Neural progenitor cell (in vitro differentiated cells): Measurements from ENCODE around the gene KIF3B. TPM values are rescaled to one million over a fixed set of nuclear protein-coding genes. Genes with fewer than 3 reads are reported as not detected.

ENCODE experiments used
- DNase-seq: peaks from one replicate; pipeline ENCODE4 v3.0.0-alpha.2; 2016; ENCODE audit warnings: low spot score
- H2AFZ ChIP-seq: fragments of 200-600 bp; sonication (generic); replicated peaks from 2 replicates; pipeline ENCODE4 v1.6.1; 2016; ENCODE audit warnings: antibody characterized with exemption
- H3F3A ChIP-seq: fragments of 200-600 bp; sonication (generic); 2 replicates; pipeline ENCODE4 v1.6.1; 2016; ENCODE audit warnings: antibody characterized with exemption, low read depth
- H3K27ac ChIP-seq: fragments of 200-600 bp; sonication (generic); 2 replicates; pipeline ENCODE4 v1.5.1; 2016; ENCODE audit warnings: mild to moderate bottlenecking
- H3K27me3 ChIP-seq: fragments of 200-600 bp; sonication (generic); 2 replicates; pipeline ENCODE4 v1.6.1; 2016; ENCODE audit warnings: mild to moderate bottlenecking, moderate library complexity
- H3K36me3 ChIP-seq: fragments of 200-600 bp; sonication (generic); 2 replicates; pipeline ENCODE4 v1.5.1; 2016
- H3K4me1 ChIP-seq: fragments of 200-600 bp; sonication (generic); 2 replicates; pipeline ENCODE4 v1.6.1; 2016; ENCODE audit warnings: mixed run types
- H3K4me2 ChIP-seq: fragments of 200-600 bp; sonication (generic); 2 replicates; pipeline ENCODE4 v1.6.1; 2016
- H3K4me3 ChIP-seq: fragments of 200-600 bp; sonication (generic); 2 replicates; pipeline ENCODE4 v1.5.1; 2016
- H3K79me2 ChIP-seq: fragments of 200-600 bp; sonication (generic); 2 replicates; pipeline ENCODE4 v1.6.1; 2016; ENCODE audit warnings: low read depth
- H3K9ac ChIP-seq: fragments of 200-600 bp; sonication (generic); 2 replicates; pipeline ENCODE4 v1.6.1; 2016
- H3K9me3 ChIP-seq: fragments of 200-600 bp; sonication (generic); 2 replicates; pipeline ENCODE4 v1.5.1; 2016; ENCODE audit warnings: low read depth
- H4K20me1 ChIP-seq: fragments of 200-600 bp; sonication (generic); 2 replicates; pipeline ENCODE4 v1.6.1; 2016; ENCODE audit warnings: low read depth
- H3K27ac Mint-ChIP-seq: 3 replicates; pipeline ENCODE4 v1.8.0; 2021; ENCODE audit warnings: mixed read lengths
- H3K27me3 Mint-ChIP-seq: 2 replicates; pipeline ENCODE4 v1.8.0; 2022; ENCODE audit warnings: low read depth, mild to moderate bottlenecking, inconsistent platforms, moderate library complexity, mixed read lengths; ENCODE audit not compliant: insufficient read depth
- H3K36me3 Mint-ChIP-seq: 3 replicates; pipeline ENCODE4 v1.8.0; 2021; ENCODE audit warnings: mixed read lengths
- H3K4me1 Mint-ChIP-seq: 3 replicates; pipeline ENCODE4 v1.8.0; 2021; ENCODE audit warnings: mixed read lengths
- H3K4me3 Mint-ChIP-seq: 3 replicates; pipeline ENCODE4 v1.8.0; 2021; ENCODE audit warnings: mild to moderate bottlenecking, moderate library complexity, mixed read lengths
- H3K9me3 Mint-ChIP-seq: 3 replicates; pipeline ENCODE4 v1.8.0; 2020; ENCODE audit warnings: mixed read lengths
- CTCF ChIP-seq: fragments of 200-600 bp; sonication (generic); IDR thresholded peaks from 2 replicates; pipeline ENCODE4 v1.5.1; 2017; ENCODE audit warnings: antibody characterized with exemption, mild to moderate bottlenecking
- EZH2 ChIP-seq: fragments of 200-600 bp; sonication (generic); IDR thresholded peaks from 2 replicates; pipeline ENCODE4 v1.6.1; 2017; ENCODE audit warnings: antibody characterized with exemption, mild to moderate bottlenecking, moderate library complexity
- EZH2phosphoT487 ChIP-seq: fragments of 200-600 bp; sonication (generic); IDR thresholded peaks from 2 replicates; pipeline ENCODE4 v1.6.1; 2017; ENCODE audit warnings: antibody characterized with exemption
- total RNA-seq: library from RNA; depleted of rRNA; stranded (reverse); fragments of >200 nt; gene quantifications from 2 replicates; pipeline ENCODE4 v1.2.3, GENCODE V29; 2015; ENCODE audit warnings: low replicate concordance

KIF3B gene
- total RNA-seq, 1 donor from 2014 or later = 16.8 TPM

GRCh38 chr20:32237419-32237818 is 40.0 kb upstream of the KIF3B start:
- H3K36me3 Mint-ChIP-seq = peaks cover 10% of the 10 kb centered on the region
- peaks cover 2% of the 10 kb centered on the region for H3K27me3 Mint-ChIP-seq
- Histone ChIP-seq H2AFZ (no peak overlapping the region), H3K4me1 (peaks cover 13% of the 10 kb centered on the region), H3K4me3 (no peak overlapping the region), H3K36me3 (no peaks in the 10 kb centered on the region), H3K27ac (no peak overlapping the region), H3K79me2 (no peaks in the 10 kb centered on the region), H3K9ac (no peak overlapping the region), H3K27me3 (no peaks in the 10 kb centered on the region), H3F3A (peaks cover 12% of the 10 kb centered on the region), H3K9me3 (no peaks in the 10 kb centered on the region), H4K20me1 (no peaks in the 10 kb centered on the region), H3K4me2 (no peak overlapping the region)
- no peaks in the 10 kb centered on the region for H3K9me3 Mint-ChIP-seq
- no peak for DNase-seq
- no peak overlapping the region for H3K4me3 Mint-ChIP-seq
- H3K27ac Mint-ChIP-seq = no peak overlapping the region
- TF ChIP-seq CTCF (no peak), EZH2 (no peak), EZH2phosphoT487 (no peak)
- peaks cover 6% of the 10 kb centered on the region for H3K4me1 Mint-ChIP-seq

- Histone ChIP-seq H3K4me3 (no peak overlapping the region), H4K20me1 (no peaks in the 10 kb centered on the region), H3F3A (peaks cover 12% of the 10 kb centered on the region), H3K27me3 (no peaks in the 10 kb centered on the region), H3K36me3 (no peaks in the 10 kb centered on the region), H3K4me2 (no peak overlapping the region), H3K79me2 (no peaks in the 10 kb centered on the region), H3K4me1 (peaks cover 13% of the 10 kb centered on the region), H3K9ac (no peak overlapping the region), H3K9me3 (no peaks in the 10 kb centered on the region), H2AFZ (no peak overlapping the region), H3K27ac (no peak overlapping the region)
- Mint-ChIP-seq H3K4me3 (no peak overlapping the region), H3K27me3 (peaks cover 6% of the 10 kb centered on the region), H3K27ac (no peak overlapping the region), H3K36me3 (peaks cover 2% of the 10 kb centered on the region), H3K9me3 (no peaks in the 10 kb centered on the region), H3K4me1 (peaks cover 6% of the 10 kb centered on the region)
- TF ChIP-seq EZH2phosphoT487 = no peak
- no peak for TF ChIP-seq CTCF
- no peak for TF ChIP-seq EZH2
- no peak for DNase-seq
Measured at GRCh38 chr20:32238483-32239425, 38.7 kb upstream of the KIF3B start.

GRCh38 chr20:32240205-32240604 is 37.2 kb upstream of the KIF3B start:
- H3K27ac ChIP-seq = peak overlapping the region; percentile 17
- peaks cover 12% of the 10 kb centered on the region for H3F3A ChIP-seq
- H3K4me2 ChIP-seq = peak overlapping the region; percentile 19
- Mint-ChIP-seq H3K4me1 (peaks cover 6% of the 10 kb centered on the region), H3K36me3 (no peaks in the 10 kb centered on the region), H3K27ac (peak overlapping the region; percentile 90), H3K4me3 (no peak overlapping the region), H3K27me3 (peaks cover 6% of the 10 kb centered on the region), H3K9me3 (no peaks in the 10 kb centered on the region)
- H3K9ac ChIP-seq = no peak overlapping the region
- no peak overlapping the region for H3K4me3 ChIP-seq
- no peaks in the 10 kb centered on the region for H3K27me3 ChIP-seq
- H3K79me2 ChIP-seq = no peaks in the 10 kb centered on the region
- no peaks in the 10 kb centered on the region for H3K36me3 ChIP-seq
- peak; percentile 10 for DNase-seq
- H4K20me1 ChIP-seq = no peaks in the 10 kb centered on the region
- no peak for TF ChIP-seq EZH2phosphoT487
- TF ChIP-seq CTCF = no peak
- no peak for TF ChIP-seq EZH2
- peaks cover 13% of the 10 kb centered on the region for H3K4me1 ChIP-seq
- no peak overlapping the region for H2AFZ ChIP-seq
- H3K9me3 ChIP-seq = no peaks in the 10 kb centered on the region
